T-helper 2 cell treated with Interferon-gamma antibody and Interleukin-4, amounts not matched to agents 100 ng/mL and 5 ng/mL, for 36 hours (primary cell): Measurements from ENCODE around the gene BCAS2. TPM values are rescaled to one million over a fixed set of nuclear protein-coding genes. Genes with fewer than 3 reads are reported as not detected.

Source experiments
- total RNA-seq: library from RNA; stranded (reverse); gene quantifications from 2 replicates; pipeline ENCODE4 v1.2.3, GENCODE V29; 2022

Gene BCAS2
- total RNA-seq, 1 donor from 2014 or later = 44.7 TPM

Other genes with a start within 250 kb of the BCAS2 start
- 39.6 and 41.6 TPM in 2 replicates for gene TRIM33, start 70.4 kb downstream of the BCAS2 start, total RNA-seq
- 0.05 and 0.11 TPM in 2 replicates for gene DENND2C, start 88.4 kb upstream of the BCAS2 start, total RNA-seq
- gene AMPD1, start 113.9 kb upstream of the BCAS2 start, total RNA-seq = not detected in 2 replicates
- gene NRAS, start 135.2 kb upstream of the BCAS2 start, total RNA-seq = 53.5 and 54.4 TPM in 2 replicates
- gene CSDE1, start 176.4 kb upstream of the BCAS2 start, total RNA-seq = 346 and 367 TPM in 2 replicates
- gene SIKE1, start 199.1 kb upstream of the BCAS2 start, total RNA-seq = 56.4 and 59.3 TPM in 2 replicates